ENCODE data around the gene EVI5L.
"Not testable (repeated sequence)": the region's sequence is repeated elsewhere in the genome, so short reads cannot be mapped to it uniquely, and the experiment has no call there.

EVI5L gene

DNA sequence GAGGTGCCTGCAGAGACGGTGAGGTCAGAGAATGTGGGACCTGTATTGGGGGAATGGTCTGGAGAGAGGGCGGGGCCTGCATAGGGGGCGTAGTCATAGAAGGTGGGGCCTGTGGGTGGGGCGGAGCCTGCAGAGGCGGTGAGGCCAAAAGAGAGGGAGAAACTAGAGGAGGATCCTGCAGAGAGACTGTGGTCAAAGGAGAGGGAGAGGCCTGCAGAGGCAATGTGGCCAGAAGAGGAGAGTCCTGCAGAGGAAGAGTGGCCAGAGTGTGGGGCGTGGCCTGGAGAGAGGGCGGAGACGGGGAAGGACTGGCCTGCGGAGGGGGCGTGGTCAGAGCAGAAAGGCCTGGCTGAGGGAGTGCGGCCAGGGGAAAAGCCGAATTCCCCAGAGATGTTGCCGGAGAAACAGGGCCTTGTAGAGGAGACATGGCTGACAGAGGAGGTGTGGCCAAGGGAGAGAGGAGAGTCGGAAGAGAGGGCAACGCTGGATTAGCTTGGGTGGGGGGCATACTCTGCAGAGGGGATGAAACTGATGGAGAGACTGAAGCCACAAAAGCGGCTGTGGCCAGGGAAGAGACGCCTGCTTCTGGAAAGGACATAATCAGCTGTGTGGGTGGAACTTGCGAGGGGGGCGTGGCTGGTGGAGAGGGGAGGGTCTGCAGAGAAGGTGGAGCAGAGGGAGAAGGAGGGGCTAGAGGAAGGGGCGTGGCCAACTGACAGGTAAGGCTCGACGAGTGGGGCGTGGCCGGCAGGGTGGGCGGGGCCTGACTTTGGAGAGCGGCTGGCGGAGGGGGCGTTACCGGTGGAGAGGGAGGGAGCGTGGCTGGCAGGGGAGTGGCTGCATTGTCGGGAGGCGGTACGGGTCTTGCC is 41.7 kb downstream of the EVI5L start:
- DNase-seq (ENCODE audit: low read depth in 2 of 2): peak; percentile 38 to 53

DNA sequence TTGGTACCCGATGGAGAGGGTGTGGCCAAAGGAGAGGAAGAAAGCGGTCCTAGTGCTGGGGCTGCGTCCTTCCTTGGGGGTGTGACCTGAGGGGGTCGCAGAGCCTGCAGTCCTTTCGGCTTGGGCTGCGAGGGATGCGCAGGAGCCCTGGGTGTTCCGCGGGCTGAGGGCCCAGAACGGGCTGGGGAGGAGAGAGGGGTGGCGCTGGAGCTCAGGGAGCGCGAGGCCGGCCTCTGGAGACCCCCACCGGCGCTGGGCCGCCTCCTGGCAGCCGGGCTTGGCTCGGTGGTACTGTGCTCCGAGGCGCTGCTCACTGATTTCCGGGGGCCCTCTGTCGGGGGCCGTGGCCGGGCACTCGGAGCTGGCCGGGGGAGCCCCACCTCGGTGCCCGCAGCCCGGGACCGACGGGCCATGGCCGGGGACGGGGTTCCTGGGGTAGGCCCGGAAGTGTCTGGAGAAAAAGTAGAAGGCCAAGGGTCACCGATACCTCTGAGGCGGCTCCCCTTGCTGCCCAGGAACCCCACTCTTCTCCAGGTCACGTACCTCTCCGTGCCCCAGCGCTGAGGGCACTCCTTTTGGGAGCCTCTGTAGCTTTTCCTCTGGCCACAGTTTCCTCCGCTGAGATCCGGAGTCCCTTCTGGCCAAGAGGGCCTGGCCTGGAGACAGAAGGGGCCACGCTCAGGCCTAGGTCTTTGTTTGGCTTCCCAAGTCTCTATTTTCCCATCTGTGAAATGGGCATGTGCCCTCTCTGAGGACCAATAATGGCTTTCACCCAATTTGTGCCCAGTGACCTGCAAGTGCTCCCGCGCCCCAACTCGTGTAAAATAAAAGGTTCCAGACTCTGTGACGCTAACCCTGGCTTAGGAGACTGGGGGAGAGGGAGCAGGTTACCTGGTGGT is 42.5 kb downstream of the EVI5L start:
- DNase-seq (ENCODE audit: low read depth in 2 of 2): no peak

DNA sequence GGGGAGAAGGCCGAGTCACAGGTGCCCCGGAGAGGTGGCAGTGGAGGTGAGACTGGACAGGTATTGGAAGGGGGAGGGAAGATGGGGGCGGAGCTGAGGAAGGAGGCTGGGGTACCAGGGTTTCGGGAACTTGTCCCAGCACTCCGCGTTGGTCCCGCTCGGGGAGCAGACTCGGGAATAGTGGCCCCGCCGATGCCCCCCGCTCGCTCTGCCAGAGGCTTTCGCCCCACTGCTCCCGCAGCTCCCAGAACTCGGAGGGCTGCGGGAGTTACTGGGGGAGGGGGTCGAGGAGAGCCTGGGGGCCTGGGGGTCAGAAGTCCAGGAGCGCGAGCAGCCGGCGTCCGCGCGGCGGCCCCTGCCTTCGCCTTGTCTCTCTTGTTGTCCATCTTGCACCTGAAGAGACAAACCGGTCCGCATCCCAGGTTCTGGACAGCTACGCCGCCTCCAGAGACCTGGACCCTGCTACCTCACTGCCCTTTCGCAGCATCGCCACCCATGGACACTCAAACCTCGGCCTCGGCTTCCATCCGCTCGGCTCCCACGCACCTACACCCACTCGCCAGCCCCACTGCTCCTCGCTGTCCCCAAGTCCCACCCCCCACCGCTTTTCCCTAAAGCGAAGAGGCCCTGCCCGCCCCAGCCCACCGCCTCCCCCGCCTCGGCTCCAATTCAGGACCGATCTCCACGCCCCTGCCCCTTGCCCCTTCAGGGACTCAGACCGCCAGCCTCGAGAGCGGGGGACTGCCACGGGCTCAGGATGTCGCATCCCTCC is 43.5 kb downstream of the EVI5L start:
- DNase-seq (ENCODE audit: low read depth in 2 of 2): no peak

DNA sequence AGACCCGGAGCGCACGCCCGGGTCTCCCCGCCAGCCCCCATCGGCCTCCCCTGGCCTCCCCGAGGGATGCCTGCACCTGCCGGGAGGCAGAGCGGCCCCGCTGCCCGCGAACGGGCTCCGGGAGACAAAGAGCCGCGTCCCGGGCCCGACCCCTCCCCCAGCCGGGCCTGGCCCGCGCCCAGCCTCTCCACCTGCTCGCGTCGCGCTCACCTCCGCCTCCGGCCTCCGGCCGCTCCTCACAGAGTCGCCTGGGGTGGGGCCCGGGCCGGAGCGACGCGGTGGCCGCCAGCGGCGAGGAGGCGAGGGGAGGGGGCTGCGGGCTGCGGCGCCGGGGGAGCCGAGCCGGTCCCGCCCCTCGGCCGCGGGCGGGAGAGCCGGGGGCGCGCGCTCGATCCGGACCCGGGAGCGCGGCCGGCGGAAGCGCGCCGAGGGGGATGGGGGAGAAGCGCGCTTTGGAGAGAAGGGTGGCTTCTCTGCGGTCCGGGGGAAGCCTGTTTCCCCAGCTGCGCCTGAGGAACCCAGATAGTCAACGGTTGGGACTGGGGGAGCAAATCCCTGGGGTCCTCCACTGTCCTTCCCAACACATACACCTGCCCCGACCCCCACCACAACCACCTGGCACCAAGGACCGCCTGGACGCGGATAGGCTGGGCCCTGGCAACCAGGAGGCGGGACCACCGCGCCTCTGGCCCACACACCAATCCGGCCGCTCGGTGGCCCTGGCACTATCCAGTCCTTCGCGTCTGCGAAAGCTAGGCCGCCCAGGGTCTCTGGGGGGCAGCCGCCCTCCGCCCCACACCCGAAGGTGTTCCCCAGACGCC is 44.3 kb downstream of the EVI5L start, which contains the start of gene PRR36:
Gene PRR36, minus strand, starts transcription at position 315 of the 821 bp plus-strand sequence. CDS start 701 bp downstream, outside the sequence.
- no peak for DNase-seq (ENCODE audit: low read depth in 2 of 2)

DNA sequence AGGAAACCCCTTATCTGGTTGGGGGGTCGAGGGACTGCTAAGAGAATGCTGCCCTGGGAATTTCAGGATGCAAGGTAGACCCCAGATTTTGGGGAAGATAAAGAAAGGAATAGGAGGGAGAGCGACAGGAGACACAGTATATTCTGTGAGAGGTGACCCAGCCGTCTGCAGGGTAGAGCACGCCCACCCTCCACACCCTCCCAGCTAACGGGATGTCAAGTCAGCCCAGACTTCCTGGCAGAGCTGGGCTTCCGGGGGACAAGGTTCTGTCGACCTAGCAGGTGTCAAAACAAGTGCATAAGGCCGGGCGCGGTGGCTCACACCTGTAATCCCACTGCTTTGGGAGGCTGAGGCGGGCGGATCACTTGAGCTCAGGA is 44.9 kb downstream of the EVI5L start:
- no peak for DNase-seq (ENCODE audit: low read depth in 2 of 2)

DNA sequence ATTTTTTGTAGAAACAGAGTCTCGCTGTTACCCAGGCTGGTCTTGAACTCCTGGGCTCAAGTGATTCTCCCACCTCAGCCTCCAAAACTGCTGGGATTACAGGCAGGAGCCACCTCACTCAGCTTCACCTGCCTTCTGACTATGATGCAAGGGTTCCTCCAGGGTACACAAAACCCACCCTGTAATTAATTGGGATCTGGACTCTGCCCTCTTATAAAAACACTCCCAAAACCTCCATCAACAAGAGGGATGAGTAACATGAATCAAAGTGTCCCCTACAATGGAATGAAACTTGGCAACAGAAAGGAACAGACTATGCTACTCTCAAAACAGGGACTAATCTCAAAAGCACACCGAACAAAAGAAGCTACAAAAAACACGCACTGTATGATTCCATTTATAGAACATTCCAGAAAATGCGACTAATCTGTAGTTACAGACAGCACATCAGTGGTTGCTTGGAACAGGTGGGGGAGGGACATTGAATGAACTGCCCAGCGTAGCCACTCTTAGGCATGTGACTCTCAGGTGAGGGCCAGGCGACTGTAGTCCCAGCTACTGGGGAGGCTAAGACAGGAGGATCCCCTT is 47.3 kb downstream of the EVI5L start:
- DNase-seq (ENCODE audit: low read depth in 2 of 2): no peak

GRCh38 chr19:7879111-7879807 is 49.2 kb downstream of the EVI5L start:
- DNase-seq (ENCODE audit: low read depth in 2 of 2): no peak

- no peak for DNase-seq (ENCODE audit: low read depth in 2 of 2)
Measured at GRCh38 chr19:7879836-7880235, 49.8 kb downstream of the EVI5L start.

GRCh38 chr19:7881910-7882309 is 51.9 kb downstream of the EVI5L start:
- DNase-seq (ENCODE audit: low read depth in 2 of 2): no peak

GRCh38 chr19:7883105-7883504 is 53.1 kb downstream of the EVI5L start:
- DNase-seq (ENCODE audit: low read depth in 2 of 2): no peak

GRCh38 chr19:7883796-7884570 is 54.0 kb downstream of the EVI5L start:
- no peak for DNase-seq (ENCODE audit: low read depth in 2 of 2)

DNA sequence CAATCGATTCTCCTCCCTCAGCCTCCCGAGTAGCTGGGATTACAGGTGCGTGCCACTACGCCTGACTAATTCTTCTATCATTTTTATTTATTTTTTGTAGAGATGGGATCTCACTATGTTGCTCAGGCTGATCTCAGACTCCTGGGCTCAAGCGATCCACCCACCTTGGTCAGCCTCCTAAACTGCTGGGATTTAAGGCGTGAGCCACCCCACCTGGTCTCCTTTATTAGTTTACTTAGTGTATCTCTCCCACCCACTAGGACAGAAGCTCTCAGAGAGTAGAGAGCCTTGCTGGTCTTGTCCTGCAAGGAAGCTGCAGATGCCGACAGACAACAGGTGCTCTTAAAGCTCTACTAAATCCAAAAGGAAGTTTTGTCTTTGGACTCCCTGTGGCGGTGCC is 55.8 kb downstream of the EVI5L start:
- no peak for DNase-seq (ENCODE audit: low read depth in 2 of 2)

DNA sequence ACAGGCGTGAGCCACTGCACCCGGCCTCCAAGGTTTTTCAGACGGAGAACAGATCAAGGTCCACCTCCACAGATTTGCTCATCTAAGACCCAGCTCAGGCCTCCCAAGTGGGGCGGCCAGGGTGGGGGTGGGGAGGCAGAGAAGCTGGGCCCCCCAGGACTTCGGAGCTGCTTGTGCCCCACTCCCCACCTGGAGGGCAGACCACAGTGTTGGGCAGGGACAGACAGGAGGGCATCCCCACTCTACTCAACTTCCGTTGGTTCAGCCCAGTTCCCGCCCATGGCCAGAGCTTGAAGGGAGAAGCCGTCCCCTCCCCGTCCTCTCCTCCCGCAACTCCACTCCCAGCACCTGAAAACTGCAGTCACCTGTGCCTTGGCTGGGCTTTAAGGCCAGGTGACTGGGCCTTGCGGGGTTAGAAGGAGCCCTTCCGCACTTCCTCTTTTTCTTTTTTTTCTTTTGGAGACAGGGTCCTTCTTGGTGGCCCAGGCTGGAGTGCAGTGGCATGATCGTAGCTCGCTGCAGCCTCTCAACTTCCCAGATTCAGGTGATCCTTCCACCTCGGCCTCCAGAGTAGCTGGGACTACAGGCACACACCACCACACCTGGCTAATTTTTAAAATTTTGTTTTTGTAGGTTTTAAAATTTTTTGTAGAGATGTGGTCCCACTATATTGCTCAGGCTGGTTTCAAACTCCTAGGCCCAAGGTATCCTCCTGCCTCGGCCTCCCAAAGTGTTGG is 57.6 kb downstream of the EVI5L start:
- DNase-seq (ENCODE audit: low read depth in 2 of 2): no peak

DNA sequence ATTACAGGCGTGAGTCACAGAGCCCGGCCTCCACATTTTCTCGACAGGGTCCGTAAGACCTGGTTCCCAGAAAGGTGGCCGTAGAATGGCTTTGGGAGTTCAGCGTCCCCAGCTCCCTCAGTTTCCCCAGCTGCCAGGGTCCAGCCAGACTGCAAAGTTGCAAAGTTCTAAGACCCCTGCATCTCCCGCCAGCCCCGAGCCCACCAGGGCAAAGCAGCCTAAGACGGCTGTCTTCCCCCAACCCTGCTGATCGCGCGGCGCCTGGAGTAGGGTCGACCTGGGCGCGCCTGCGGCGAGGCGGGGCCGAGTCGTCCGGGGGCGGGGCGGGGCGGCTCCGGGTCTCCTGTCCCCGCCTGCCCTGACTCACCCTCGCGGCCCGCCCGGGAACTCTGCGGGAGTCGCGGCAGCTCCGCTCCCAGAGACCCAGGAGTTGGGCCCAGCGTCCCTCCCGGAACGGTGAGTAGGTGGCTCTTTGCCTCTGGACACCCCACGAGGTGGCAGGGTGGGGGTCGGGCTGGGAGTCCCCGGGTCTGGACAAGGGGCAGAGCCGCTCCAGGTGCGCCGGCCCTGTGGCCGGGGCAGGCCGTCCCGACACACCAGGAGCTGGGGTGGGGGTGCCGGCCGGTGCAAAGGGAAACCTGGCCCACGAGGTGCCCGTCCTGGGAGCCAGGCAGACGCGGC is 58.3 kb downstream of the EVI5L start, which contains the start of gene LRRC8E:
Gene LRRC8E, plus strand, starts transcription at position 366 of the 681 bp plus-strand sequence. CDS start 7,094 bp downstream, outside the sequence.
- DNase-seq (ENCODE audit: low read depth in 2 of 2): no peak

DNA sequence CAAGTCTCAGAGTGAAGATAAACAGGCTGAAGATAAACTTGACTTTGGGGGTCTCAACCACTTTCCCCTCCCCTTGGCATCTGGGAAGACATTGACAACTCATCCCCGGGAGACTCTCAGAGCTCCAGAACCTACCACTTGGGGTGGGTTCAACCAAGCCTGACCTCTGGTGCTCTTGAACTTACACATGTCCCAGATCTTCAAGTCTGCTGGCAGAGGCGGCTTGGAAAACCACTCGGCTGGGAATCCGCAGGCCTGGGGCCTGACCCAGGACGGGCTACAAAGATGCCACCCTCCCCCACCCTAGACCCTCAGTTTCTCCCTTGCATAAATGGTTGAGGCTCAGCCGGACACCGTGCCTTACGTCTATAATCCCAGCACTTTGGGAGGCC is 58.8 kb downstream of the EVI5L start:
- DNase-seq (ENCODE audit: low read depth in 2 of 2): no peak

DNA sequence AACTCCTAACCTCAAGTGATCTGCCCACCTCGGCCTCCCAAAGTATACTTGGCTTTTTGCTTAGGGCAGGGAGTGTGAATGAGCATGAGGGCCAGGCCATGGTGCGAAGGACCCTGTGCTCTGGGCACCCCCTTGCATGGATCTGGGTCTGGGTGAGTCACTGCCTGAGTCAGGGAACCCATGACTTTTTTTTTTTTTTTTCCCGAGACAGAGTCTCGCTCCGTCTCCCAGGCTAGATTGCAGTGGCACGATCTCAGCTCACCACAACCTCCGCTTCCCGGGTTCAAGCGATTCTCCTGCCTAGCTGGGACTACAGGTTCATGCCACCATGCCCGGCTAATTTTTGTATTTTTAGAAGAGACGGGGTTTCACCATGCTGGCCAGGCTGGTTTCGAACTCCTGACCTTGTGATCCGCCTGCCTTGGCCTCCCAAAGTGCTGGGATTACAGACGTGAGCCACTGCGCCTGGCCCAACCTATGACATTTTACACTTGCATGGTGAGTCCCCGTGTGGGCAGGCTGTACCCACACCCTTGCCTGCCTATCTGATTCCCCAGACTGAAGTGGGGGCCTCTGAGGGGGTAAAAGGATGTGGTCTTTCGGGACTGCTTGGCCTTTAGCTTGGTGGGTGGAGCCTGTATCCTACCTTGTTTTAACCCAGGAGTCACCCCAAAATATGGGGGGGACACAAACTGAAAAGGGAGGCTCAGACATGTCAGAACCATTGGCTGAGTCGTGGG is 63.5 kb downstream of the EVI5L start:
- DNase-seq (ENCODE audit: low read depth in 2 of 2): not testable (repeated sequence)
